Cardiac muscle cell (in vitro differentiated cells and primary cell): ENCODE measurements around the gene GHRL. TPM values are rescaled to one million over a fixed set of nuclear protein-coding genes. Genes with fewer than 3 reads are reported as not detected.
A peak's percentile ranks its signal among the peaks of the same experiment; 100 is the strongest.
"Not testable (repeated sequence)": the region's sequence is repeated elsewhere in the genome, so short reads cannot be mapped to it uniquely, and the experiment has no call there.

Experiments used
- DNase-seq, 2 donors: peaks; one replicate each; pipeline versions ENCODE4 v3.0.0 to v3.0.0-alpha.2; 2010 to 2017; ENCODE audit warnings: low read depth in 1 of 2, low spot score in 1 of 2
- H3K27ac ChIP-seq: fragments of 200-600 bp; sonication (generic); 2 replicates; pipeline ENCODE4 v1.5.1; 2016
- H3K27me3 ChIP-seq: fragments of 200-600 bp; sonication (generic); 2 replicates; pipeline ENCODE4 v1.6.0; 2016; ENCODE audit warnings: control low read depth
- H3K36me3 ChIP-seq: fragments of 200-600 bp; sonication (generic); 2 replicates; pipeline ENCODE4 v1.5.1; 2016; ENCODE audit warnings: control low read depth
- H3K4me1 ChIP-seq: fragments of 200-600 bp; sonication (generic); 2 replicates; pipeline ENCODE4 v1.8.1; 2017; ENCODE audit warnings: low read depth, mild to moderate bottlenecking, mixed run types
- H3K4me3 ChIP-seq: fragments of 200-600 bp; sonication (generic); 2 replicates; pipeline ENCODE4 v1.5.1; 2016; ENCODE audit warnings: mild to moderate bottlenecking
- H3K9me3 ChIP-seq: fragments of 200-600 bp; sonication (generic); 2 replicates; pipeline ENCODE4 v1.5.1; 2017; ENCODE audit warnings: low read depth, mild to moderate bottlenecking, control low read depth
- polyA plus RNA-seq: library from polyadenylated mRNA; unstranded; fragments of >200 nt; fragmentation: Nextera tagmentation; extraction: Ambion mirVana; gene quantifications from 2 replicates; pipeline ENCODE4 v1.2.1, GENCODE V29; 2016
- total RNA-seq: library from RNA; depleted of rRNA; stranded (reverse); fragments of >200 nt; gene quantifications from 2 replicates; pipeline ENCODE4 v1.2.3, GENCODE V29; 2016
- TF ChIP-seq, protein P1 (sequence below): IDR thresholded peaks from 2 replicates; pipeline ENCODE4 v1.5.1; 2012; ENCODE audit warnings: low read depth, mild to moderate bottlenecking, low read length

Gene GHRL
- total and polyA plus RNA-seq, 2 experiments from 2014 or later, result 0.18 to 0.46 TPM

GRCh38 chr3:10299679-10300078 is 6.9 kb upstream of the GHRL start:
- Histone ChIP-seq H3K9me3 (no peaks in the 10 kb centered on the region), H3K4me3 (no peak overlapping the region), H3K27ac (no peak overlapping the region), H3K27me3 (no peaks in the 10 kb centered on the region), H3K4me1 (no peaks in the 10 kb centered on the region), H3K36me3 (peaks cover 39% of the 10 kb centered on the region)
- DNase-seq, result no peak
- TF ChIP-seq, protein P1, sequence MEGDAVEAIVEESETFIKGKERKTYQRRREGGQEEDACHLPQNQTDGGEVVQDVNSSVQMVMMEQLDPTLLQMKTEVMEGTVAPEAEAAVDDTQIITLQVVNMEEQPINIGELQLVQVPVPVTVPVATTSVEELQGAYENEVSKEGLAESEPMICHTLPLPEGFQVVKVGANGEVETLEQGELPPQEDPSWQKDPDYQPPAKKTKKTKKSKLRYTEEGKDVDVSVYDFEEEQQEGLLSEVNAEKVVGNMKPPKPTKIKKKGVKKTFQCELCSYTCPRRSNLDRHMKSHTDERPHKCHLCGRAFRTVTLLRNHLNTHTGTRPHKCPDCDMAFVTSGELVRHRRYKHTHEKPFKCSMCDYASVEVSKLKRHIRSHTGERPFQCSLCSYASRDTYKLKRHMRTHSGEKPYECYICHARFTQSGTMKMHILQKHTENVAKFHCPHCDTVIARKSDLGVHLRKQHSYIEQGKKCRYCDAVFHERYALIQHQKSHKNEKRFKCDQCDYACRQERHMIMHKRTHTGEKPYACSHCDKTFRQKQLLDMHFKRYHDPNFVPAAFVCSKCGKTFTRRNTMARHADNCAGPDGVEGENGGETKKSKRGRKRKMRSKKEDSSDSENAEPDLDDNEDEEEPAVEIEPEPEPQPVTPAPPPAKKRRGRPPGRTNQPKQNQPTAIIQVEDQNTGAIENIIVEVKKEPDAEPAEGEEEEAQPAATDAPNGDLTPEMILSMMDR, result no peak

DNA sequence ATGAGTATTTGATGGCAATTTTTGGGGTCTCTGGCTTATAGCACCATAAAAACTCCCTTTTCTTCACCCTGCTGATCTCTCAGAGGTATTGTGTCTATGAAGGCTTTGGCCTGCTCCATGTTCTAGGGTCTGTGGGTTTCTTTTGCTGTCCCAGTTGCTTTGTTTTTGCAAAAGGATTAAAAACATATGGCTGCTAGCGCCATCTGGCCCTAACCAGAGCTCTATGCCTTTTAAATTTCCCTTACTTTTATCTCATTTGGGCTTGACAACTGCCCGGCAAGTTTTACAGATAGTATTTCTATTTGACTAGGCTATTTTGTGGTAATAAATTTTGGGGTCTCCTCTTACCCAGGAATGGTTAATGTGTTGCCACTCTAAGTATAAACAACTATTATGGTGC is 6.4 kb upstream of the GHRL start:
- Histone ChIP-seq H3K9me3 (no peaks in the 10 kb centered on the region), H3K4me1 (no peaks in the 10 kb centered on the region), H3K36me3 (peaks cover 35% of the 10 kb centered on the region), H3K27me3 (no peaks in the 10 kb centered on the region), H3K4me3 (no peak overlapping the region), H3K27ac (no peak overlapping the region)
- TF ChIP-seq, protein P1, result peak; percentile 23
- peak in 1 of 2 donors; percentile 36 for DNase-seq

GRCh38 chr3:10298064-10298463 is 5.3 kb upstream of the GHRL start:
- not testable (repeated sequence) for H3K4me1 ChIP-seq, H3K9me3 ChIP-seq, DNase-seq, H3K27ac ChIP-seq, H3K27me3 ChIP-seq, H3K4me3 ChIP-seq
- H3K36me3 ChIP-seq, result peaks cover 25% of the 10 kb centered on the region

GRCh38 chr3:10294030-10294586 is 1.4 kb upstream of the GHRL start:
- Histone ChIP-seq H3K4me3 (no peak overlapping the region), H3K27me3 (no peaks in the 10 kb centered on the region), H3K36me3 (peaks cover 4% of the 10 kb centered on the region), H3K9me3 (no peaks in the 10 kb centered on the region), H3K4me1 (no peaks in the 10 kb centered on the region), H3K27ac (no peak overlapping the region)
- TF ChIP-seq, protein P1, result no peak
- DNase-seq, result no peak

GRCh38 chr3:10291641-10292040 is 1.1 kb downstream of the GHRL start:
- Histone ChIP-seq H3K27me3 (no peaks in the 10 kb centered on the region), H3K27ac (no peak overlapping the region)
- TF ChIP-seq, protein P1, result no peak

GRCh38 chr3:10290481-10291176 is 2.1 kb downstream of the GHRL start:
- DNase-seq, result no peak
- TF ChIP-seq, protein P1, result no peak
- H3K36me3 ChIP-seq, result peaks cover 4% of the 10 kb centered on the region

More at GRCh38 chr3:10291641-10292040, 1.1 kb downstream of the GHRL start:
- peaks cover 4% of the 10 kb centered on the region for H3K36me3 ChIP-seq
- H3K4me3 ChIP-seq, result no peak overlapping the region
- H3K4me1 ChIP-seq, result no peaks in the 10 kb centered on the region
- no peak for DNase-seq
- H3K9me3 ChIP-seq, result no peaks in the 10 kb centered on the region

More at GRCh38 chr3:10290481-10291176, 2.1 kb downstream of the GHRL start:
- Histone ChIP-seq H3K27ac (no peak overlapping the region), H3K9me3 (no peaks in the 10 kb centered on the region), H3K4me3 (no peak overlapping the region), H3K27me3 (no peaks in the 10 kb centered on the region), H3K4me1 (no peaks in the 10 kb centered on the region)
